Keratinocyte (primary cell): ENCODE data around the gene LRIT2. TPM values are rescaled to one million over a fixed set of nuclear protein-coding genes. Genes with fewer than 3 reads are reported as not detected.

Source experiments
- DNase-seq: peaks from one replicate; pipeline ENCODE4 v3.0.0-alpha.2; 2011; ENCODE audit warnings: low read depth, missing footprints, low spot score
- FAIRE-seq: peaks from 2 replicates; lab custom pipeline; 2011; peaks lifted over from hg19 to GRCh38; lab: Jason Lieb, UNC
- H2AFZ ChIP-seq: 2 replicates; pipeline ENCODE4 v1.6.0; 2012; ENCODE audit warnings: low read length, control low read depth, inconsistent platforms; ENCODE audit not compliant: control insufficient read depth
- H3K27ac ChIP-seq: 2 replicates; pipeline ENCODE4 v1.5.1; 2011; ENCODE audit warnings: low read length; ENCODE audit not compliant: control insufficient read depth, insufficient read depth
- H3K27me3 ChIP-seq: 3 replicates; pipeline ENCODE4 v1.6.0; 2011; ENCODE audit warnings: low read length; ENCODE audit not compliant: control insufficient read depth, insufficient read depth; ENCODE audit errors: extremely low read depth
- H3K36me3 ChIP-seq, 2 experiments: 2 replicates in 1 of 2; 3 replicates in 1 of 2; pipeline ENCODE4 v1.5.1; 2011; ENCODE audit warnings: low read length in 2 of 2, mild to moderate bottlenecking in 1 of 2; ENCODE audit not compliant: control insufficient read depth in 2 of 2, insufficient read depth in 2 of 2; ENCODE audit errors: extremely low read depth in 1 of 2
- H3K4me1 ChIP-seq: 3 replicates; pipeline ENCODE4 v1.5.1; 2011; ENCODE audit warnings: low read length; ENCODE audit not compliant: control insufficient read depth, insufficient read depth; ENCODE audit errors: extremely low read depth
- H3K4me2 ChIP-seq: 3 replicates; pipeline ENCODE4 v1.6.0; 2011; ENCODE audit warnings: low read depth, low read length; ENCODE audit not compliant: control insufficient read depth, insufficient read depth; ENCODE audit errors: extremely low read depth
- H3K4me3 ChIP-seq, 3 experiments: fragments of 200-600 bp in 1 of 3; sonication (generic) in 1 of 3; 2 replicates in 2 of 3; 3 replicates in 1 of 3; pipeline ENCODE4 v1.5.1; 2011 to 2016; ENCODE audit warnings: low read length in 3 of 3, mild to moderate bottlenecking in 3 of 3, control low read depth in 2 of 3, inconsistent platforms in 1 of 3, low read depth in 1 of 3, mixed read lengths in 1 of 3, mixed run types in 1 of 3, moderate library complexity in 1 of 3; ENCODE audit not compliant: control insufficient read depth in 2 of 3, insufficient read depth in 2 of 3; ENCODE audit errors: extremely low read depth in 1 of 3
- H3K79me2 ChIP-seq: 2 replicates; pipeline ENCODE4 v1.6.0; 2012; ENCODE audit warnings: low read length; ENCODE audit not compliant: control insufficient read depth, insufficient read depth
- H3K9ac ChIP-seq: 3 replicates; pipeline ENCODE4 v1.6.0; 2011; ENCODE audit warnings: low read length; ENCODE audit not compliant: control insufficient read depth, insufficient read depth; ENCODE audit errors: extremely low read depth
- H3K9me1 ChIP-seq: 3 replicates; pipeline ENCODE4 v1.6.0; 2011; ENCODE audit warnings: low read length; ENCODE audit not compliant: control insufficient read depth, insufficient read depth; ENCODE audit errors: extremely low read depth
- H3K9me3 ChIP-seq: 2 replicates; pipeline ENCODE4 v1.5.1; 2012; ENCODE audit warnings: low read depth, low read length; ENCODE audit not compliant: control insufficient read depth
- H4K20me1 ChIP-seq: 3 replicates; pipeline ENCODE4 v1.6.0; 2011; ENCODE audit warnings: low read length; ENCODE audit not compliant: control insufficient read depth, insufficient read depth; ENCODE audit errors: extremely low read depth
- EZH2 ChIP-seq: IDR thresholded peaks from one replicate; pipeline ENCODE4 v1.6.1; 2012; ENCODE audit warnings: inconsistent platforms, mild to moderate bottlenecking, low read length, moderate library complexity
- dilution Hi-C: fragments of 300-500 bp; cut with MboI; formaldehyde crosslinking; loops from one replicate; pipeline ENCODE4 v1.7.0; 2020; ENCODE audit warnings: low sequenced_read_pairs; ENCODE audit not compliant: extremely low pct_ligation_motif_present
- polyA plus RNA-seq, 5 experiments: library from polyadenylated mRNA; depleted of rRNA in 3 of 5; stranded (reverse) in 3 of 5; stranded (forward) in 1 of 5; unstranded in 1 of 5; fragments of >200 nt; gene quantifications; 1 replicate in 1 of 5; 2 replicates in 3 of 5; 3 replicates in 1 of 5; pipeline versions ENCODE4 v1.2.1 to v1.2.3, GENCODE V29; 2011 to 2012; ENCODE audit warnings: missing spikeins in 2 of 5, low read depth in 1 of 5, low replicate concordance in 1 of 5
- TF ChIP-seq, protein P1 (sequence below), 3 experiments: IDR thresholded peaks in 1 of 3; conservative IDR thresholded peaks in 1 of 3; optimal IDR thresholded peaks in 1 of 3; 2 replicates in 2 of 3; 3 replicates in 1 of 3; pipeline versions ENCODE3 to v1.5.1; 2011; ENCODE audit warnings: low read length in 3 of 3, mild to moderate bottlenecking in 3 of 3, moderate library complexity in 2 of 3, control low read depth in 1 of 3, inconsistent platforms in 1 of 3; ENCODE audit not compliant: insufficient read depth in 2 of 3; ENCODE audit errors: extremely low read depth in 1 of 3

Gene LRIT2
- polyA plus RNA-seq, 1 donor (not counting 4 experiments of a cell fraction or from before 2014, with no cell fraction given): not detected

DNA sequence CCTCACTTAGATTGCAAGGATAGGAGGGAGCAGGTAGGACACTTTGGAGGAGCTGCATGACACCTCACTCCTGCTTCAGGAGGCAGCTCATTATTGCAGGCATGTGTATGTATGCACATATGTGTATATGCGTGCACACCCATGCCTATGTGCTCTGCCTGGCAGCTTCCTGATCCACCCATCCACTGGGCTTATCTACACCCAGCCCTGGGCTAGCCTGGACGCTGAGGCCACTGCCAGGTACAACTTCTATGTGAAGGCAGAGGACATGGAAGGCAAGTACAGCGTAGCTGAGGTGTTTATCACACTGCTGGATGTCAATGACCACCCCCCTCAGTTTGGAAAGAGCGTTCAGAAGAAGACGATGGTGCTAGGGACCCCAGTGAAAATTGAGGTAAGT, 13.3 kb downstream of the LRIT2 start:
- dilution Hi-C loops: no loop called here
- Histone ChIP-seq H3K9ac (no peak overlapping the region), H3K27me3 (no peaks in the 10 kb centered on the region), H3K9me3 (no peaks in the 10 kb centered on the region), H2AFZ (no peak overlapping the region), H4K20me1 (no peaks in the 10 kb centered on the region), H3K36me3 (no peaks in the 10 kb centered on the region), H3K9me1 (no peaks in the 10 kb centered on the region), H3K4me1 (no peaks in the 10 kb centered on the region), H3K27ac (no peak overlapping the region), H3K4me2 (no peak overlapping the region), H3K79me2 (no peaks in the 10 kb centered on the region), H3K4me3 (no peak overlapping the region)
- no peak for TF ChIP-seq EZH2
- TF ChIP-seq, protein P1, sequence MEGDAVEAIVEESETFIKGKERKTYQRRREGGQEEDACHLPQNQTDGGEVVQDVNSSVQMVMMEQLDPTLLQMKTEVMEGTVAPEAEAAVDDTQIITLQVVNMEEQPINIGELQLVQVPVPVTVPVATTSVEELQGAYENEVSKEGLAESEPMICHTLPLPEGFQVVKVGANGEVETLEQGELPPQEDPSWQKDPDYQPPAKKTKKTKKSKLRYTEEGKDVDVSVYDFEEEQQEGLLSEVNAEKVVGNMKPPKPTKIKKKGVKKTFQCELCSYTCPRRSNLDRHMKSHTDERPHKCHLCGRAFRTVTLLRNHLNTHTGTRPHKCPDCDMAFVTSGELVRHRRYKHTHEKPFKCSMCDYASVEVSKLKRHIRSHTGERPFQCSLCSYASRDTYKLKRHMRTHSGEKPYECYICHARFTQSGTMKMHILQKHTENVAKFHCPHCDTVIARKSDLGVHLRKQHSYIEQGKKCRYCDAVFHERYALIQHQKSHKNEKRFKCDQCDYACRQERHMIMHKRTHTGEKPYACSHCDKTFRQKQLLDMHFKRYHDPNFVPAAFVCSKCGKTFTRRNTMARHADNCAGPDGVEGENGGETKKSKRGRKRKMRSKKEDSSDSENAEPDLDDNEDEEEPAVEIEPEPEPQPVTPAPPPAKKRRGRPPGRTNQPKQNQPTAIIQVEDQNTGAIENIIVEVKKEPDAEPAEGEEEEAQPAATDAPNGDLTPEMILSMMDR (optimal IDR thresholded peaks at IDR 0.05 in 1 of 3, IDR thresholded peaks at IDR 0.05 in 1 of 3, conservative IDR thresholded peaks at IDR 0.05 in 1 of 3; ENCODE audit: extremely low read depth in 1 of 3, insufficient read depth in 2 of 3, low read length in 3 of 3): no peak
- DNase-seq: no peak
- no peak for FAIRE-seq

DNA sequence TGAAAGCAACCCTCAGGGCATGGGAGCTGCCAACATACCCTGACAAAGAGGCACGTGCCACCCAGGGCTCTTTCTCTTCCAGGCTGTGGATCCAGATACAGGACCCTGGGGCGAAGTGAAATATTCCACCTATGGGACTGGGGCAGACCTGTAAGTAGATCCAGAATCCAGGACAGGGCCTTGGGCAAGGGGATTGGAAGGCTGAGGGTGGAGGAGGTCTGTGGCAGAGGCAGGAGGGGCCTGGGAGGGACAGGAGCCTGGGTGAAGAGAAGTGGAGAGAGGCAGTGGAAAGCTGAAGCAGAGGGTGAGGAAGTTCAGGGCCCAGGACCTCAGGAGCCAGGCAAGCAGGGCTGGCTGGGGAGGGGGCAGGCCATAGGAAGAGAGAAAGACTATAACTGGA, 13.8 kb downstream of the LRIT2 start:
- dilution Hi-C loops: no loop called here
- H3K36me3 ChIP-seq: no peaks in the 10 kb centered on the region
- FAIRE-seq: no peak

More for the DNA sequence above, 13.8 kb downstream of the LRIT2 start:
- H3K27me3 ChIP-seq: no peaks in the 10 kb centered on the region
- H3K27ac ChIP-seq: no peak overlapping the region
- no peaks in the 10 kb centered on the region for H3K79me2 ChIP-seq
- no peak overlapping the region for H3K4me3 ChIP-seq
- no peak overlapping the region for H2AFZ ChIP-seq
- H4K20me1 ChIP-seq: no peaks in the 10 kb centered on the region
- DNase-seq: no peak
- no peak overlapping the region for H3K9ac ChIP-seq
- no peaks in the 10 kb centered on the region for H3K9me3 ChIP-seq
- H3K9me1 ChIP-seq: no peaks in the 10 kb centered on the region
- no peaks in the 10 kb centered on the region for H3K4me1 ChIP-seq
- H3K4me2 ChIP-seq: no peak overlapping the region
- no peak for TF ChIP-seq EZH2
- TF ChIP-seq, protein P1 (optimal IDR thresholded peaks at IDR 0.05 in 1 of 3, IDR thresholded peaks at IDR 0.05 in 1 of 3, conservative IDR thresholded peaks at IDR 0.05 in 1 of 3; ENCODE audit: extremely low read depth in 1 of 3, insufficient read depth in 2 of 3, low read length in 3 of 3): no peak
